BJ (cell line): ENCODE measurements around the gene UQCRC2. TPM values are rescaled to one million over a fixed set of nuclear protein-coding genes. Genes with fewer than 3 reads are reported as not detected.
"Not testable (repeated sequence)": the region's sequence is repeated elsewhere in the genome, so short reads cannot be mapped to it uniquely, and the experiment has no call there.

Source experiments
- CTCF ChIA-PET: fragments of 350-600 bp; formaldehyde crosslinking; extraction: SDS; loops from one replicate; lab custom pipeline; 2021; ENCODE audit warnings: antibody characterized with exemption, inconsistent platforms; lab: Yijun Ruan, JAX
- POLR2A ChIA-PET: fragments of 300-600 bp; sonication (Branson Sonifier 250); formaldehyde crosslinking; extraction: SDS; loops from one replicate; lab custom pipeline; 2021; ENCODE audit warnings: antibody characterized with exemption; lab: Charles Lee
- DNase-seq: peaks from one replicate; pipeline ENCODE4 v3.0.0-alpha.2; 2011; ENCODE audit warnings: low read depth
- H3K27me3 ChIP-seq: 2 replicates; pipeline ENCODE4 v1.6.0; 2011; ENCODE audit warnings: low read length; ENCODE audit not compliant: control insufficient read depth, insufficient read depth
- H3K36me3 ChIP-seq: 2 replicates; pipeline ENCODE4 v1.5.1; 2011; ENCODE audit warnings: low read length; ENCODE audit not compliant: control insufficient read depth, insufficient read depth
- H3K4me3 ChIP-seq: 2 replicates; pipeline ENCODE4 v1.5.1; 2011; ENCODE audit warnings: low read depth, mild to moderate bottlenecking, control low read depth, low read length
- polyA plus RNA-seq: library from polyadenylated mRNA; depleted of rRNA; stranded (reverse); fragments of >200 nt; gene quantifications from 2 replicates; pipeline ENCODE4 v1.2.3, GENCODE V29; 2011
- TF ChIP-seq, protein P1 (sequence below): IDR thresholded peaks from 2 replicates; pipeline ENCODE4 v1.5.1; 2011; ENCODE audit warnings: low read depth, mild to moderate bottlenecking, control low read depth, inconsistent platforms, low read length, moderate library complexity; ENCODE audit not compliant: insufficient read depth

The UQCRC2 gene
- polyA plus RNA-seq, 1 experiment: 177 TPM

DNA sequence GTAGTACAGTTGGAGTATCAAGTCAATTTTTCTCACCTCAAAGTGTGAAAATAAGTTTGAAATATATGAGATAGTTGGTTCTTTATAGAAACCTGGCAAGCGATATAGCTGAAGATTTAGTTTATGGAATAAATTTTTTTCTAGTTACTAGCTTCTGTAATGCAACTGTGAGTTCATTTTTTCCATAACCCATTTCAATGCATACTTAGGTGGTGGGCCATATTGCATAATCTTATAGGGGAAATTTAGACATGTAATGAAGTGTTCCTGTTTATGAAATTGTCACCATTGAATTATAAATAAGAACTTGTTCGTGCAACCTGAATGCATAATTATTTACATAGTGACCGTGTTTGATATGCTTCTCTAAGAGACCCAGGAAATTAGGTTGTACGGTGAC is 63.8 kb downstream of the UQCRC2 start:
- POLR2A ChIA-PET: no interaction called here
- CTCF ChIA-PET: interaction anchor here (1.7 to 1.8 kb wide), 2 partner anchors 15 to 61 kb away, joined by 3 to 10 read pairs; no protein-coding TSS in a partner anchor
- Histone ChIP-seq H3K36me3 (no peaks in the 10 kb centered on the region), H3K4me3 (no peak overlapping the region), H3K27me3 (no peaks in the 10 kb centered on the region)
- no peak for DNase-seq
- TF ChIP-seq, protein P1, sequence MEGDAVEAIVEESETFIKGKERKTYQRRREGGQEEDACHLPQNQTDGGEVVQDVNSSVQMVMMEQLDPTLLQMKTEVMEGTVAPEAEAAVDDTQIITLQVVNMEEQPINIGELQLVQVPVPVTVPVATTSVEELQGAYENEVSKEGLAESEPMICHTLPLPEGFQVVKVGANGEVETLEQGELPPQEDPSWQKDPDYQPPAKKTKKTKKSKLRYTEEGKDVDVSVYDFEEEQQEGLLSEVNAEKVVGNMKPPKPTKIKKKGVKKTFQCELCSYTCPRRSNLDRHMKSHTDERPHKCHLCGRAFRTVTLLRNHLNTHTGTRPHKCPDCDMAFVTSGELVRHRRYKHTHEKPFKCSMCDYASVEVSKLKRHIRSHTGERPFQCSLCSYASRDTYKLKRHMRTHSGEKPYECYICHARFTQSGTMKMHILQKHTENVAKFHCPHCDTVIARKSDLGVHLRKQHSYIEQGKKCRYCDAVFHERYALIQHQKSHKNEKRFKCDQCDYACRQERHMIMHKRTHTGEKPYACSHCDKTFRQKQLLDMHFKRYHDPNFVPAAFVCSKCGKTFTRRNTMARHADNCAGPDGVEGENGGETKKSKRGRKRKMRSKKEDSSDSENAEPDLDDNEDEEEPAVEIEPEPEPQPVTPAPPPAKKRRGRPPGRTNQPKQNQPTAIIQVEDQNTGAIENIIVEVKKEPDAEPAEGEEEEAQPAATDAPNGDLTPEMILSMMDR: no peak

DNA sequence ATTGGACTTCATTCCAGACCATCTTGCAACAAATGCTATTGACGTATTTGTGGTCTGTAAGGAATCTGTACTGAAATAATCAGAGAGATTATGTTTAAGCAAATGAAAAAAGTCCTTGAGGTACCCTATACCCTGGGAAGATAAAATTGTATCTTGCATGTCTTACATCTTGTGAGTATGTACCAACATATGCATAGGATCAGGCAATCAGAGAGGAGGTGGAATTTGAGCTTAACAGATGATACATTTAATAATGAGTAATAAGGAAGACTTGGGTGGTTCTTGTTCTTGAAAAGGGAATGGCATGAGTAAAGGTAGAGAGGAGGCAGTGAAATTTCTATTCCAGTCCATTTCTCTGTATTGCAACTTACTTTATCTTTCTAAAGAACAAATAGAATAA is 65.4 kb downstream of the UQCRC2 start:
- Histone ChIP-seq H3K4me3 (no peak overlapping the region), H3K36me3 (no peaks in the 10 kb centered on the region), H3K27me3 (no peaks in the 10 kb centered on the region)
- CTCF ChIA-PET: no interaction called here
- TF ChIP-seq, protein P1: no peak
- no peak for DNase-seq
- POLR2A ChIA-PET: interaction anchor here (0.6 kb wide), 1 partner anchor 53 kb away, joined by 3 read pairs; no protein-coding TSS in a partner anchor

GRCh38 chr16:22022151-22022550 is 69.0 kb downstream of the UQCRC2 start:
- Histone ChIP-seq H3K27me3 (no peaks in the 10 kb centered on the region), H3K4me3 (no peak overlapping the region), H3K36me3 (no peaks in the 10 kb centered on the region)
- TF ChIP-seq, protein P1: no peak
- ChIA-PET CTCF (interaction anchor here (1.7 kb wide), 1 partner anchor 56 kb away, joined by 5 read pairs; no protein-coding TSS in a partner anchor), POLR2A (no interaction called here)
- DNase-seq: no peak

DNA sequence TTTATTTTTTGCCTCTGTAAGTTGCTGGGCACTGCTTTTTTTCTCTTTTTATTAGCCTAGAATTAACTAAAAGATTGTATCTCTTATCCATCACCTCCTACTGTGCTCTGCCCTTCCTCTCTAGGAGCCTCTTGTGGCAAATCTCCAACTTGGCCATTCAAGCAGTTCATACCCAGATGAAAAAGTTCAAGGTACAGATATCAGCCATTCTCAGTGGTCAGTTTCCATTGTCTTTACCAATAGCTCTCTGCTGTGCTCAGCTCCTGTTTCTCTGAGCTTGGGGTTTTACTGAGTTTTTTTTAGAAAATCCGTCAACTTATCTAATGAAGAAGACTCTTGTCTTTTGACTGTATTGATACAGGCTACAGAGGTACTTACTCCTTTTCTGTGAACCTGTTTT is 70.3 kb downstream of the UQCRC2 start:
- no peak for DNase-seq
- Histone ChIP-seq H3K36me3 (no peaks in the 10 kb centered on the region), H3K4me3 (no peak overlapping the region), H3K27me3 (no peaks in the 10 kb centered on the region)
- TF ChIP-seq, protein P1: no peak
- ChIA-PET CTCF (interaction anchor here (1.0 kb wide), 1 partner anchor 54 kb away, joined by 3 read pairs; no protein-coding TSS in a partner anchor), POLR2A (no interaction called here)

DNA sequence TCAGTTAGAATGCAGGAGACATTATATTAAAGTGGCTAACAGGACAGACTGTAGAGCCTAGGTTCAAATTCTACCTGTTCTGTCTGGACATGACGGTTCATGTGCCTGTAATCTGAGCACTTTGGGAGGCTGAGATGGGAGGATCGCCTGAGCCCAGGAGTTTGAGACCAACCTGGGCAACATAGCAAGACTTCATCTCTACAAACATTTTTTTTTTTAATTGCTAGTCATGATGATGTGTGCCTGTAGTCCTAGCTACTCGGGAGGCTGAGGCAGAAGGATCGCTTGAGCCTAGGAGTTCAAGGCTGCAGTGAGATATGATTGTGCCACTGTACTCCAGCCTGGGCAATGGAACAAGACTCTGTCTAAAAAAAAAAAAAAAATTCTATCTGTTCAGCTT is 71.6 kb downstream of the UQCRC2 start:
- DNase-seq, H3K27me3 ChIP-seq, H3K36me3 ChIP-seq, POLR2A ChIA-PET, H3K4me3 ChIP-seq: not testable (repeated sequence)
- CTCF ChIA-PET: interaction anchor here (1.0 to 1.5 kb wide), 2 partner anchors 53 to 164 kb away, joined by 3 to 7 read pairs; no protein-coding TSS in a partner anchor

DNA sequence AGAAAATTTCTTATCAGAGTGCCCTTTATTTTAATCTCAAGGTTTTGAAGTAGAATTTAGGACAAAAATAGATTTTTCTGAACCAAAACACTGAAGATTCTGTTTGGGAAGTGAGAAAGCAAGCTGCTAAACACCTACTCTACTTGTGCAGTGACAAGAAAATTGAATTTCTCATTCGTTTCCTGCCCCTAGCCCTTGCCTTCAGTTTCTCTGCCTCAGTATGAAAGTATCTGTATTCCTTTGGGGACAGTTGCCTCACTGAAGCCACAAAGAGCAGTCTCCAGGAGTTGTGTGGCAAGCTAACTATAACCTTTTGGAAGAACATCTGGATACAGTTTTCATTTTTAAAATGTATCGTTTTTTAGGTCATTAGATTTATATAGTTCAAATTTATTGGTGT is 74.5 kb downstream of the UQCRC2 start:
- POLR2A ChIA-PET: no interaction called here
- Histone ChIP-seq H3K27me3 (no peaks in the 10 kb centered on the region), H3K36me3 (no peaks in the 10 kb centered on the region), H3K4me3 (no peak overlapping the region)
- no peak for DNase-seq
- TF ChIP-seq, protein P1: no peak
- CTCF ChIA-PET: interaction anchor here (1.0 to 2.3 kb wide), 2 partner anchors 10 to 51 kb away, joined by 4 to 21 read pairs; no protein-coding TSS in a partner anchor
